ENCODE results near the gene PRLR.

DNA sequence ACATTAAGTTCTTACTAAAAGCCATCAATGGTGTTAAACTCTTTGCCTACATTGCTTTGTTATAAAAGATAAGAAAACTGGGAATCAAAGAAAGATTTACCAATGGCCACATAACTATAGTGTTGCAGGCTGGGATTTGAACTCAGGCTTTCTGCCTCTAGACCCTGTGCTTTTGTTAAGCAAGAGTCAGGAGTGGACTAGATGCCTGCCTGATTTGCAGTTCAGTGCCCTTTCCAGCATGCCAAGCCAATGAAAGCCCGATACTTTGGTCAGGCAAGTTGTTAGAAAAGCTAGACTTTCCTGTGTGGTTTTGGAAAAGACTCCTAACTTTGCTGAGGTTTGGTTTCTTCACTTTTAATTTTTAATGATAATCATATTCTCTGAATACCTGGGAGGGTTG is 161.1 kb downstream of the PRLR start:
- no peak for TF ChIP-seq CTCF (IDR thresholded peaks at IDR 0.05 in 4 of 5, conservative IDR thresholded peaks at IDR 0.05 in 1 of 5)
- TF ChIP-seq POLR2A (IDR thresholded peaks at IDR 0.05): no peak

All from gastrocnemius medialis (tissue), 4 donors.